Measurements from ENCODE around the gene TMEM45A. TPM values are rescaled to one million over a fixed set of nuclear protein-coding genes. Genes with fewer than 3 reads are reported as not detected.

Gene TMEM45A
- total RNA-seq, 2 donors from 2014 or later, result 13.5 to 14.3 TPM

- Histone ChIP-seq H3K27ac (no peak overlapping the region), H3K4me1 (no peaks in the 10 kb centered on the region), H3K4me3 (no peak overlapping the region), H3K27me3 (no peaks in the 10 kb centered on the region), H3K9me3 (no peaks in the 10 kb centered on the region), H3K36me3 (no peaks in the 10 kb centered on the region)
- TF ChIP-seq, protein P1, sequence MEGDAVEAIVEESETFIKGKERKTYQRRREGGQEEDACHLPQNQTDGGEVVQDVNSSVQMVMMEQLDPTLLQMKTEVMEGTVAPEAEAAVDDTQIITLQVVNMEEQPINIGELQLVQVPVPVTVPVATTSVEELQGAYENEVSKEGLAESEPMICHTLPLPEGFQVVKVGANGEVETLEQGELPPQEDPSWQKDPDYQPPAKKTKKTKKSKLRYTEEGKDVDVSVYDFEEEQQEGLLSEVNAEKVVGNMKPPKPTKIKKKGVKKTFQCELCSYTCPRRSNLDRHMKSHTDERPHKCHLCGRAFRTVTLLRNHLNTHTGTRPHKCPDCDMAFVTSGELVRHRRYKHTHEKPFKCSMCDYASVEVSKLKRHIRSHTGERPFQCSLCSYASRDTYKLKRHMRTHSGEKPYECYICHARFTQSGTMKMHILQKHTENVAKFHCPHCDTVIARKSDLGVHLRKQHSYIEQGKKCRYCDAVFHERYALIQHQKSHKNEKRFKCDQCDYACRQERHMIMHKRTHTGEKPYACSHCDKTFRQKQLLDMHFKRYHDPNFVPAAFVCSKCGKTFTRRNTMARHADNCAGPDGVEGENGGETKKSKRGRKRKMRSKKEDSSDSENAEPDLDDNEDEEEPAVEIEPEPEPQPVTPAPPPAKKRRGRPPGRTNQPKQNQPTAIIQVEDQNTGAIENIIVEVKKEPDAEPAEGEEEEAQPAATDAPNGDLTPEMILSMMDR (IDR thresholded peaks at IDR 0.05), result no peak
- no peak for DNase-seq (ENCODE audit: low spot score)
Measured at GRCh38 chr3:100516838-100517237, 24.4 kb downstream of the TMEM45A start.

GRCh38 chr3:100517276-100517675 lies 24.9 kb downstream of the TMEM45A start:
- no peaks in the 10 kb centered on the region for H3K27me3 ChIP-seq
- no peak overlapping the region for H3K27ac ChIP-seq
- H3K36me3 ChIP-seq, result no peaks in the 10 kb centered on the region
- TF ChIP-seq, protein P1 (IDR thresholded peaks at IDR 0.05), result no peak
- no peaks in the 10 kb centered on the region for H3K4me1 ChIP-seq
- no peaks in the 10 kb centered on the region for H3K9me3 ChIP-seq
- H3K4me3 ChIP-seq, result no peak overlapping the region
- no peak for DNase-seq (ENCODE audit: low spot score)

GRCh38 chr3:100518244-100518643 lies 25.8 kb downstream of the TMEM45A start:
- H3K27me3 ChIP-seq, result no peaks in the 10 kb centered on the region
- no peaks in the 10 kb centered on the region for H3K4me1 ChIP-seq
- no peak overlapping the region for H3K4me3 ChIP-seq
- H3K9me3 ChIP-seq, result no peaks in the 10 kb centered on the region
- TF ChIP-seq, protein P1 (IDR thresholded peaks at IDR 0.05), result no peak
- DNase-seq (ENCODE audit: low spot score), result no peak
- no peaks in the 10 kb centered on the region for H3K36me3 ChIP-seq
- no peak overlapping the region for H3K27ac ChIP-seq

GRCh38 chr3:100518983-100519382 lies 26.6 kb downstream of the TMEM45A start:
- Histone ChIP-seq H3K4me1 (no peaks in the 10 kb centered on the region), H3K9me3 (no peaks in the 10 kb centered on the region), H3K36me3 (no peaks in the 10 kb centered on the region), H3K4me3 (no peak overlapping the region), H3K27ac (no peak overlapping the region), H3K27me3 (no peaks in the 10 kb centered on the region)
- TF ChIP-seq, protein P1 (IDR thresholded peaks at IDR 0.05), result no peak
- no peak for DNase-seq (ENCODE audit: low spot score)

DNA sequence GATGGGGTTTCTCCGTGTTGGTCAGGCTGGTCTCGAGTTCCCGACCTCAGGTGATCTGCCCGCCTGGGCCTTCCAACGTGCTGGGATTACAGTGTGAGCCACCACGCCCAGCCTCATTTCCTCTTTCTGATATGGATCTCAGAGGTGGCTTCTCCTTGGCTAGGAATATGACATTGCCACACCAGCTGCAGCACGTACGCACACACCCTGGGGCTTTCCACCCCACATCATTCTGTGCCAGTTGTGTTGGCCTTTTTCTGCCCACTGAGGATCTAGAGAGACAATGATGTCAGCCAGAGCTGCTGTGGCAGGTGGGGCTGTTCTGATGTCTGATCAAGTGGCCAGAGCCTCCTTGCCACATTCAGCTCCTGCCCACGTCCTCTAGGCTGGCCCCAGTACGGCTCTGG lies 29.0 kb downstream of the TMEM45A start:
- DNase-seq (ENCODE audit: low spot score), result no peak
- TF ChIP-seq, protein P1 (IDR thresholded peaks at IDR 0.05), result no peak

GRCh38 chr3:100522125-100522524 lies 29.7 kb downstream of the TMEM45A start:
- TF ChIP-seq, protein P1 (IDR thresholded peaks at IDR 0.05), result no peak

More for the DNA sequence above, 29.0 kb downstream of the TMEM45A start:
- no peaks in the 10 kb centered on the region for H3K27me3 ChIP-seq
- no peaks in the 10 kb centered on the region for H3K9me3 ChIP-seq
- H3K4me3 ChIP-seq, result no peak overlapping the region
- H3K4me1 ChIP-seq, result no peaks in the 10 kb centered on the region
- no peak overlapping the region for H3K27ac ChIP-seq
- H3K36me3 ChIP-seq, result no peaks in the 10 kb centered on the region

More at GRCh38 chr3:100522125-100522524, 29.7 kb downstream of the TMEM45A start:
- H3K27me3 ChIP-seq, result no peaks in the 10 kb centered on the region
- no peaks in the 10 kb centered on the region for H3K9me3 ChIP-seq
- DNase-seq (ENCODE audit: low spot score), result no peak
- no peaks in the 10 kb centered on the region for H3K4me1 ChIP-seq
- H3K27ac ChIP-seq, result no peak overlapping the region
- no peaks in the 10 kb centered on the region for H3K36me3 ChIP-seq
- H3K4me3 ChIP-seq, result no peak overlapping the region

Data from right atrium auricular region (tissue), 2 donors.